Gastrocnemius medialis (tissue), 4 donors: ENCODE measurements around the gene PKHD1.

Experiments used
- POLR2A ChIP-seq, 2 donors: fragments of 450-650 bp; IDR thresholded peaks; one replicate each; pipeline ENCODE4 v1.6.1; 2017; ENCODE audit warnings: antibody characterized with exemption in 2 of 2, mild to moderate bottlenecking in 2 of 2, moderate library complexity in 2 of 2
- TF ChIP-seq, protein P1 (sequence below), 5 experiments: fragments of 450-650 bp in 3 of 5; fragments of 200-600 bp in 2 of 5; sonication (generic) in 2 of 5; IDR thresholded peaks in 4 of 5; conservative IDR thresholded peaks in 1 of 5; 1 replicate in 4 of 5; 2 replicates in 1 of 5; pipeline ENCODE4 v1.5.1; 2016 to 2019; ENCODE audit warnings: antibody characterized with exemption in 5 of 5, mild to moderate bottlenecking in 3 of 5, moderate library complexity in 3 of 5

GRCh38 chr6:52089758-52090348 is 2.4 kb upstream of the PKHD1 start:
- TF ChIP-seq, protein P1, sequence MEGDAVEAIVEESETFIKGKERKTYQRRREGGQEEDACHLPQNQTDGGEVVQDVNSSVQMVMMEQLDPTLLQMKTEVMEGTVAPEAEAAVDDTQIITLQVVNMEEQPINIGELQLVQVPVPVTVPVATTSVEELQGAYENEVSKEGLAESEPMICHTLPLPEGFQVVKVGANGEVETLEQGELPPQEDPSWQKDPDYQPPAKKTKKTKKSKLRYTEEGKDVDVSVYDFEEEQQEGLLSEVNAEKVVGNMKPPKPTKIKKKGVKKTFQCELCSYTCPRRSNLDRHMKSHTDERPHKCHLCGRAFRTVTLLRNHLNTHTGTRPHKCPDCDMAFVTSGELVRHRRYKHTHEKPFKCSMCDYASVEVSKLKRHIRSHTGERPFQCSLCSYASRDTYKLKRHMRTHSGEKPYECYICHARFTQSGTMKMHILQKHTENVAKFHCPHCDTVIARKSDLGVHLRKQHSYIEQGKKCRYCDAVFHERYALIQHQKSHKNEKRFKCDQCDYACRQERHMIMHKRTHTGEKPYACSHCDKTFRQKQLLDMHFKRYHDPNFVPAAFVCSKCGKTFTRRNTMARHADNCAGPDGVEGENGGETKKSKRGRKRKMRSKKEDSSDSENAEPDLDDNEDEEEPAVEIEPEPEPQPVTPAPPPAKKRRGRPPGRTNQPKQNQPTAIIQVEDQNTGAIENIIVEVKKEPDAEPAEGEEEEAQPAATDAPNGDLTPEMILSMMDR (IDR thresholded peaks at IDR 0.05 in 4 of 5, conservative IDR thresholded peaks at IDR 0.05 in 1 of 5), result no peak
- no peak for TF ChIP-seq POLR2A (IDR thresholded peaks at IDR 0.05)
